Esophagus (tissue), 2 donors: ENCODE results near the gene HOXD1. TPM values are rescaled to one million over a fixed set of nuclear protein-coding genes. Genes with fewer than 3 reads are reported as not detected.

ENCODE experiments used
- H3K27ac ChIP-seq, 2 donors: one replicate each; pipeline ENCODE4 v1.5.1; 2013; ENCODE audit warnings: low read depth in 2 of 2, mild to moderate bottlenecking in 2 of 2, inconsistent platforms in 1 of 2, low read length in 1 of 2, moderate library complexity in 1 of 2
- H3K27me3 ChIP-seq, 2 donors: one replicate each; pipeline ENCODE4 v1.6.1; 2013; ENCODE audit warnings: low read length in 2 of 2, control low read depth in 1 of 2, mild to moderate bottlenecking in 1 of 2; ENCODE audit not compliant: insufficient read depth in 2 of 2, control insufficient read depth in 1 of 2
- H3K36me3 ChIP-seq, 2 donors: one replicate each; pipeline ENCODE4 v1.6.1; 2013; ENCODE audit warnings: low read length in 1 of 2; ENCODE audit not compliant: control insufficient read depth in 2 of 2, insufficient read depth in 2 of 2
- H3K4me1 ChIP-seq, 2 donors: one replicate each; pipeline ENCODE4 v1.6.1; 2013; ENCODE audit warnings: low read length in 1 of 2; ENCODE audit not compliant: control insufficient read depth in 2 of 2, insufficient read depth in 2 of 2
- H3K4me3 ChIP-seq, 2 donors: one replicate each; pipeline ENCODE4 v1.5.1; 2013; ENCODE audit warnings: low read length in 2 of 2, mild to moderate bottlenecking in 2 of 2, low read depth in 1 of 2, moderate library complexity in 1 of 2
- H3K9me3 ChIP-seq, 2 donors: one replicate each; pipeline ENCODE4 v1.6.1; 2013; ENCODE audit warnings: mild to moderate bottlenecking in 2 of 2, low read depth in 1 of 2, low read length in 1 of 2, moderate library complexity in 1 of 2; ENCODE audit not compliant: control insufficient read depth in 2 of 2, insufficient read depth in 1 of 2
- WGBS, 2 donors: extraction: QIAGEN DNeasy Blood & Tissue Kit; methylation state at CpG; one replicate each; pipeline ENCODE4 v1.1.7; 2013; 5-methylcytosine and 5-hydroxymethylcytosine counted together
- polyA plus RNA-seq, 2 donors: library from polyadenylated mRNA; stranded (reverse); fragments of 200-250 nt; gene quantifications; one replicate each; pipeline ENCODE4 v1.2.3, GENCODE V29; 2013
- donor health status: healthy with polysubstance abuse.
- donor health status: Bipolar disorder and iron deficiency.

Gene HOXD1
- polyA plus RNA-seq, 2 donors, result 0.21 to 0.43 TPM

DNA sequence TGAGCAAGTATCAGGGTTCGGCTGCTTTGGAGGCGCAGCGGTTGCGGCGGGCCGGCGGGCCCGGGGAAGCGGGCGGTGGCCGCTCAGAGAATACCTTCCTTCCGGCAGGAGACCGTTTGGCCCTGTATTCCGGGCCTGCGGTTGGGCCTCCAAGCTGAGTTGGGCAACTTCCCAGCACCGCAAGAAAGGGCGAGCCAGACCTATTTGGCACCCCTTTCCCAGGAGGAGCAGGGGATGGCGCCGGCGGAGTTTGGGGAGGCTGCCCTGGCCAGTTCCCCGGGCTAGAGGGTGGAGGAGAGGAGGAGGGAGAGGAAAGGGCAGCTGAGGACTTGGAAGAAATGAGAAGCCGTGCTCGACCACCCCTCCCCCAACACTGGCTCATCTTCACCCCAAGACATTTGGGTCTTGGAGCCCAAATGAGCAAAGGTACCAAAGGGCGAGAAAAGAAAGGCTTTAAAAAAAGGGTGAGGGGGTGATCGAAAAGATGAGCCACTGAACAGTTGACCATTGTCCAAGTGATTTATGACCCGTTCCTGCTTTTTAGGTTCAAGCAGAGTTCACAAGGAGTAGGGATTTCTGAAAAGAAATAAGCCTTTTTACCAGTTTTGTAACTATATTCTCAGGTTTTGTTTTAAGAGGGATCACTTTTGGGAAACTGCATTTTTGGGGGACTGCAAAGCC, 23.0 kb upstream of the HOXD1 start:
- WGBS, 2 donors, result 11 to 19% methylated on average over 26 of the region's 26 CpGs
- Histone ChIP-seq H3K27ac (no peak overlapping the region), H3K4me1 (peaks cover 2 to 5% of the 10 kb centered on the region in 2 donors), H3K9me3 (peaks cover 0 to 10% of the 10 kb centered on the region in 2 donors), H3K4me3 (no peak overlapping the region), H3K27me3 (peaks cover 17 to 49% of the 10 kb centered on the region in 2 donors), H3K36me3 (no peaks in the 10 kb centered on the region)

DNA sequence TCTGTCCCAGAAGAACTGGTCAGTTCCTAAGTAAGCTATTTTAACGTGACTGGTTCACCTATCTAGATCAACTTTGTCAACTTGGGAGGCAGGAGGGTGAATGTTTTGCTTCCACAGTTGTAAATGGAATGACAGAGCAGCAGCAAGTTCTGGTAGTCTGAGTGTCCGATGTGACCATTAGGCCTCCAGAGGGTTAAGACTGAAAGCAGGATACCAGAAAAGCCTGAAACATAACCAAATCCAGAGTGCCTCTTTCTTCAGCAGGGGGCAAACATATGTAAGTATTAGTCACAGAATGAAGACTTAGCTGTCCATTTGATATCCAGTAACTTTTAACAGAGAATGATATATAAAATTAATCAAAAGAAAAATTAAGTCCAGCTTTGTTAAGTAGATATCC, 22.2 kb upstream of the HOXD1 start:
- Histone ChIP-seq H3K9me3 (peaks cover 0 to 8% of the 10 kb centered on the region in 2 donors), H3K4me1 (peaks cover 2 to 5% of the 10 kb centered on the region in 2 donors), H3K36me3 (no peaks in the 10 kb centered on the region), H3K27me3 (peaks cover 19 to 44% of the 10 kb centered on the region in 2 donors), H3K4me3 (no peak overlapping the region), H3K27ac (no peak overlapping the region)
- 21 to 39% methylated on average over 2 of the region's 2 CpGs for WGBS, 2 donors

DNA sequence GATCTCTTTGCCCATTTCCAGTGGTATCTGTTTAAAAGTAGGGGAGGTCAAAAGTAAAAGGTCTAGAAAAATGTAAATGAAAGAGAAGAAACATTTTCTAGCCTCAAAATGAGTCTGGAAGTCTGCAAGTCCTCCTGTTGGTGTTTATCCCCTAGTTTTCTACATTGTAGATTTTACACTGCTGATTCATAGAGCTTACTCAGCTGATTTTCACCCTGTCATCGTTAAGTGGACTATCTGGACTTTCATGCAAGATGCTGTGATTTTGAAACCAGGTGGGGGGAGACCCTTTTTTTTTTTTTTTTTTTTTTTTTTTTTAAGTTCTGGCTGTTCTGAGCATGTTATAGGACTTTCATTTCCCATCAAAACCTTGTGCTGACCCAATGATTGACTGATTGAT, 21.1 kb upstream of the HOXD1 start:
- Histone ChIP-seq H3K36me3 (no peaks in the 10 kb centered on the region), H3K27ac (no peak overlapping the region), H3K9me3 (peaks cover 8 to 11% of the 10 kb centered on the region in 2 donors), H3K4me1 (peaks cover 6 to 10% of the 10 kb centered on the region in 2 donors), H3K27me3 (peaks cover 24 to 42% of the 10 kb centered on the region in 2 donors), H3K4me3 (no peak overlapping the region)
- 59 to 62% methylated on average over 1 of the region's 1 CpG for WGBS, 2 donors

DNA sequence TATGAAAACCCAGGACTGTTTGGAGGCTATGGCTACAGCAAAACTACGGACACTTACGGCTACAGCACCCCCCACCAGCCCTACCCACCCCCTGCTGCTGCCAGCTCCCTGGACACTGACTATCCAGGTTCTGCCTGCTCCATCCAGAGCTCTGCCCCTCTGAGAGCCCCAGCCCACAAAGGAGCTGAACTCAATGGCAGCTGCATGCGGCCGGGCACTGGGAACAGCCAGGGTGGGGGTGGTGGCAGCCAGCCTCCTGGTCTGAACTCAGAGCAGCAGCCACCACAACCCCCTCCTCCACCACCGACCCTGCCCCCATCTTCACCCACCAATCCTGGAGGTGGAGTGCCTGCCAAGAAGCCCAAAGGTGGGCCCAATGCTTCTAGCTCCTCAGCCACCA, 19.3 kb upstream of the HOXD1 start:
- no peak overlapping the region for H3K27ac ChIP-seq
- H3K9me3 ChIP-seq, result peaks cover 8 to 11% of the 10 kb centered on the region in 2 donors
- peaks cover 7 to 9% of the 10 kb centered on the region in 2 donors for H3K4me1 ChIP-seq
- H3K27me3 ChIP-seq, result peaks cover 22 to 32% of the 10 kb centered on the region in 2 donors
- H3K36me3 ChIP-seq, result no peaks in the 10 kb centered on the region
- no peak overlapping the region for H3K4me3 ChIP-seq
- 67 to 75% methylated on average over 5 of the region's 5 CpGs for WGBS, 2 donors

DNA sequence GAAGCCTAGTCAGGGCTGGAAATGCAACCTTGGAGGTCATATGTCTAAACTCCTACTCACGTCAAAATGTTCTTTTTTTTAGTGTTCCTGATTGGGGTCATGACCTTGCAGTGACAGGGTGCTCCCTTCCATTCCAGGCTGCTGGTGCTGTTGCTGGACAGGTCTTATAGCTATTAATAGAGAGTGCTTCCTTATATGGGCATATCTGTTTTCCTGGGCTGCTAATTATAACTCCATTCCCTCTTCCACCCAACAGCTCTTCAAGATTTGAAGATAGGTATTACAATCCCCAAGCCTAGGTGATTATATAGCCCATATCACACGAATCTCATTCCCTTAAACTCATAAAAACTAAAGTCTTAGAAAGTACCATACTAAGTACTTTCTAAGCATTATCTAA, 18.8 kb upstream of the HOXD1 start:
- Histone ChIP-seq H3K4me1 (peaks cover 7 to 9% of the 10 kb centered on the region in 2 donors), H3K9me3 (peaks cover 7 to 8% of the 10 kb centered on the region in 2 donors), H3K27me3 (peaks cover 18 to 31% of the 10 kb centered on the region in 2 donors), H3K36me3 (no peaks in the 10 kb centered on the region), H3K27ac (no peak overlapping the region), H3K4me3 (no peak overlapping the region)
- 62 to 72% methylated on average over 2 of the region's 2 CpGs for WGBS, 2 donors

DNA sequence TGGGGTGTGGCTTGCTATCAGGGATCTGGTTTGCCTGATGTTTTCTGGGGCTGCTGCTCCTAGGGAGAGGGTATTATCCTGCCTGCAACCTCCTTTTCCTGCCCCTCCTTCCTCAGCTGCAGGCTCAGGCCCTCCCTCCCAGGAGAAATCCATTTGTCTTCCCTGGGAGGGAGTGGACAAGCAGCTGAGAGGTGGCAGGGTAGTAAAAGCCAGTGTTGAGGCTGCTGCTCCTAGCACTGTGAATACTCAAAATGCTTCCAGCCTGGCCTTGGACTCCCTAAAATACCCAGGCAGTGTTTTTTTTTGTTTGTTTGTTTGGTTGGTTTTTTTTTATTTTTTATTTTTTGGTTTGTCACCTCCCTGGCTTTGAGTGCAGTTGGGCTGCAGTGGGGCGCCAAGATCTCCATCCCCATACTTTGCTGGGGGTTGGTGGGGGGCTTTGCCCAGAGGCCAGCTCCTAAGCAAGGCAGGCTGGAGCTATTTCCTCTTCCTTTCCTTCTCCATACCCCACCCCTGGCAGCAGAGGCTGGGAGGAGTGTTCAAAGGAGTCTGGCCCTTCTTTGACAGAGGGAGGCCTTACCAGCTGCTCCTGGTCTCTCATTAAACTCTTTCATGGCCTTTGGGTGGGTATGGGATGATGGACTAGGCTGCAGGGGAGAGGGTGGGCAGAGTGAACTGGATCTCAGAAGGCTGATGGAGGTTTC, 17.7 kb upstream of the HOXD1 start:
- no peak overlapping the region for H3K4me3 ChIP-seq
- H3K9me3 ChIP-seq, result peaks cover 5 to 8% of the 10 kb centered on the region in 2 donors
- WGBS, 2 donors, result 100% methylated on average over 1 of the region's 1 CpG
- peaks cover 17 to 21% of the 10 kb centered on the region in 2 donors for H3K27me3 ChIP-seq
- peaks cover 5 to 6% of the 10 kb centered on the region in 2 donors for H3K4me1 ChIP-seq
- no peaks in the 10 kb centered on the region for H3K36me3 ChIP-seq
- no peak overlapping the region for H3K27ac ChIP-seq

DNA sequence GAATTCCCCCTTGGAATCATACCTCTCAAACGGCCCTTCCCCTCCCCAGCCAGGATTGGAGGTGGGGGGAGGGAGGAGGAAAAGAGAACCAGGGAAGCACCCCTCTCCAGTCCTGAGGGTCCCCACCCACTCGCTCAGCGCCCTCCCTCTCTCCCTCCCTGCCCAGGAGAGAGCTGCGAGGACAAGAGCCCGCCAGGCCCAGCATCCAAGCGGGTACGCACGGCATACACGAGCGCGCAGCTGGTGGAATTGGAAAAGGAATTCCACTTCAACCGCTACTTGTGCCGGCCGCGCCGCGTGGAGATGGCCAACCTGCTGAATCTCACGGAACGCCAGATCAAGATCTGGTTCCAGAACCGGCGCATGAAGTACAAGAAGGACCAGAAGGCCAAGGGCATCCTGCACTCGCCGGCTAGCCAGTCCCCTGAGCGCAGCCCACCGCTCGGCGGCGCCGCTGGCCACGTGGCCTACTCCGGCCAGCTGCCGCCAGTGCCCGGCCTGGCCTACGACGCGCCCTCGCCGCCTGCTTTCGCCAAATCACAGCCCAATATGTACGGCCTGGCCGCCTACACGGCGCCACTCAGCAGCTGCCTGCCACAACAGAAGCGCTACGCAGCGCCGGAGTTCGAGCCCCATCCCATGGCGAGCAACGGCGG, 17.0 kb upstream of the HOXD1 start:
- Histone ChIP-seq H3K9me3 (peaks cover 3 to 8% of the 10 kb centered on the region in 2 donors), H3K4me3 (no peak overlapping the region), H3K36me3 (no peaks in the 10 kb centered on the region), H3K27me3 (peaks cover 17 to 19% of the 10 kb centered on the region in 2 donors), H3K4me1 (peaks cover 5 to 6% of the 10 kb centered on the region in 2 donors), H3K27ac (no peak overlapping the region)
- WGBS, 2 donors, result 19 to 21% methylated on average over 46 to 51 of the region's 51 CpGs

DNA sequence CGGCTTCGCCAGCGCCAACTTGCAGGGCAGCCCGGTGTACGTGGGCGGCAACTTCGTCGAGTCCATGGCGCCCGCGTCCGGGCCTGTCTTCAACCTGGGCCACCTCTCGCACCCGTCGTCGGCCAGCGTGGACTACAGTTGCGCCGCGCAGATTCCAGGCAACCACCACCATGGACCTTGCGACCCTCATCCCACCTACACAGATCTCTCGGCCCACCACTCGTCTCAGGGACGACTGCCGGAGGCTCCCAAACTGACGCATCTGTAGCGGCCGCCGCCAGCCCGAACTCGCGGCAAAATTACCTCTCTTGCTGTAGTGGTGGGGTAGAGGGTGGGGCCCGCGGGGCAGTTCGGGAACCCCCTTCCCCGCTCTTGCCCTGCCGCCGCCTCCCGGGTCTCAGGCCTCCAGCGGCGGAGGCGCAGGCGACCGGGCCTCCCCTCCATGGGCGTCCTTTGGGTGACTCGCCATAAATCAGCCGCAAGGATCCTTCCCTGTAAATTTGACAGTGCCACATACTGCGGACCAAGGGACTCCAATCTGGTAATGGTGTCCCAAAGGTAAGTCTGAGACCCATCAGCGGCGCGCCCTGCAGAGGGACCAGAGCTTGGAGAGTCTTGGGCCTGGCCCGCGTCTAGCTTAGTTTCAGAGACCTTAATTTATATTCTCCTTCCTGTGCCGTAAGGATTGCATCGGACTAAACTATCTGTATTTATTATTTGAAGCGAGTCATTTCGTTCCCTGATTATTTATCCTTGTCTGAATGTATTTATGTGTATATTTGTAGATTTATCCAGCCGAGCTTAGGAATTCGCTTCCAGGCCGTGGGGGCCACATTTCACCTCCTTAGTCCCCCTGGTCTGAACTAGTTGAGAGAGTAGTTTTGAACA, 16.2 kb upstream of the HOXD1 start:
- peaks cover 5 to 6% of the 10 kb centered on the region in 2 donors for H3K4me1 ChIP-seq
- peaks cover 3 to 8% of the 10 kb centered on the region in 2 donors for H3K9me3 ChIP-seq
- H3K36me3 ChIP-seq, result no peaks in the 10 kb centered on the region
- H3K4me3 ChIP-seq, result no peak overlapping the region
- 19 to 24% methylated on average over 55 to 60 of the region's 60 CpGs for WGBS, 2 donors
- H3K27me3 ChIP-seq, result peaks cover 19 to 21% of the 10 kb centered on the region in 2 donors
- H3K27ac ChIP-seq, result no peak overlapping the region
